ENCODE results near the gene NT5C2. TPM values are rescaled to one million over a fixed set of nuclear protein-coding genes. Genes with fewer than 3 reads are reported as not detected.
A peak's percentile ranks its signal among the peaks of the same experiment; 100 is the strongest.
"Not testable (repeated sequence)": the region's sequence is repeated elsewhere in the genome, so short reads cannot be mapped to it uniquely, and the experiment has no call there.

The NT5C2 gene
- total and polyA plus RNA-seq, 5 donors from 2014 or later: 52.4 to 59.6 (median 56.9) TPM

DNA sequence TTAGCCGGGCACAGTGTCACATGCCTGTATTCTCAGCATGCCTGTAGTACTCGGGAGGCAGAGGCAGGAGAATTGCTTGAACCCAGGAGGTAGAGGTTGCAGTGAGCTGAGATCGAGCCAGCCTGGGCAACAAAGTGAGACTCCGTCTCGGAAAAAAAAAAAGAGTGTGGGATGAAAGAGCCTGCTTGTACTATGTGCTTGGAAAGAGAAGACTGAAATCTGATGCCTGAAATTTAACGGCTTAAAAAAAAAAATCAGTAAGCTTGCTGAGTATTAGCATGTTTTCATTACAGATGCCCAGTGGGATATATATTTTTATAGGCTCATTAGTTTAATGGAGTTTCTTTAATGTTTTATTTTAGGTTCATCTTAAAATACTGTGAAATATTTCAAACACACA, 4.2 kb downstream of the NT5C2 start:
- no peak overlapping the region for H3K4me3 ChIP-seq (ENCODE audit: low read depth, low read length)
- H3K9me3 ChIP-seq (ENCODE audit: control insufficient read depth in 2 of 2, low read length in 2 of 2): no peaks in the 10 kb centered on the region
- H3K27ac Mint-ChIP-seq: no peak overlapping the region
- H3K27me3 ChIP-seq (ENCODE audit: control insufficient read depth, insufficient read depth, low read length): no peaks in the 10 kb centered on the region
- DNase-seq (no peak), ATAC-seq (ENCODE audit: low read depth in 2 of 2) (no peak)
- no peaks in the 10 kb centered on the region for H3K27me3 Mint-ChIP-seq
- H3K27ac ChIP-seq (ENCODE audit: insufficient read depth, low read length, poor library complexity, severe bottlenecking): no peak overlapping the region
- peaks cover 4% of the 10 kb centered on the region for H3K36me3 Mint-ChIP-seq
- H3K36me3 ChIP-seq (ENCODE audit: control insufficient read depth, insufficient read depth, low read length): no peaks in the 10 kb centered on the region
- H3K9me3 Mint-ChIP-seq: no peaks in the 10 kb centered on the region
- peak overlapping the region in 2 of 4 donors; percentile 62 to 75 for H3K4me3 Mint-ChIP-seq
- peaks cover 24% of the 10 kb centered on the region for H3K4me1 ChIP-seq (ENCODE audit: control insufficient read depth, insufficient read depth, low read length, poor library complexity, severe bottlenecking)
- peaks cover 38 to 83% (median 49%) of the 10 kb centered on the region in 4 donors for H3K4me1 Mint-ChIP-seq

DNA sequence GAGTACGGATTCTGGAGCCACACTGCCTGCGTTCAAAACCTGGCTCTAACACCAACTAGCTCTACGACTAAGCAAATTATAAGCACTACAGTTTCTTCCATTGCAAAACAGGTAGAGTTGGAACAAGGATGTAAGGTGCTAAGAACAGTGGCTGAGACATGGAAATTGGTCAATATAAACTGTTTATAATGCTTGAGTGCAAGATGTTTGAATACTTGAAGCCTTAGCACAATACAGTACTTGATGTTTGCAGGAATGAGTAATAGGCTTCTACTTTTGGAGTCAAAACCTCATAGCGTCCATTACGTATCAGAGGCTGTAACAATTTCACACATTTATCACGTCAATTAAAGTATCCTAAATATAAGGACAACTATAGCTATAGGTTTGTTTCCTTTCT, 6.9 kb downstream of the NT5C2 start:
- H3K36me3 ChIP-seq (ENCODE audit: control insufficient read depth, insufficient read depth, low read length): no peaks in the 10 kb centered on the region
- ATAC-seq (ENCODE audit: low read depth in 2 of 2): no peak
- no peaks in the 10 kb centered on the region for H3K27me3 ChIP-seq (ENCODE audit: control insufficient read depth, insufficient read depth, low read length)
- H3K27ac Mint-ChIP-seq: peak overlapping the region in 1 of 3 donors; percentile 26
- no peak overlapping the region for H3K27ac ChIP-seq (ENCODE audit: insufficient read depth, low read length, poor library complexity, severe bottlenecking)
- H3K4me1 ChIP-seq (ENCODE audit: control insufficient read depth, insufficient read depth, low read length, poor library complexity, severe bottlenecking): peaks cover 22% of the 10 kb centered on the region
- no peaks in the 10 kb centered on the region for H3K9me3 ChIP-seq (ENCODE audit: control insufficient read depth in 2 of 2, low read length in 2 of 2)
- H3K36me3 Mint-ChIP-seq: peaks cover 4% of the 10 kb centered on the region
- H3K4me3 ChIP-seq (ENCODE audit: low read depth, low read length): peak overlapping the region; percentile 0
- no peaks in the 10 kb centered on the region for H3K9me3 Mint-ChIP-seq
- H3K4me1 Mint-ChIP-seq: peaks cover 48 to 84% (median 57%) of the 10 kb centered on the region in 4 donors
- no peaks in the 10 kb centered on the region for H3K27me3 Mint-ChIP-seq
- H3K4me3 Mint-ChIP-seq: peak overlapping the region in 3 of 4 donors; percentile 8 to 71 (median 14)
- DNase-seq: peak in 1 of 3 donors; percentile 7

DNA sequence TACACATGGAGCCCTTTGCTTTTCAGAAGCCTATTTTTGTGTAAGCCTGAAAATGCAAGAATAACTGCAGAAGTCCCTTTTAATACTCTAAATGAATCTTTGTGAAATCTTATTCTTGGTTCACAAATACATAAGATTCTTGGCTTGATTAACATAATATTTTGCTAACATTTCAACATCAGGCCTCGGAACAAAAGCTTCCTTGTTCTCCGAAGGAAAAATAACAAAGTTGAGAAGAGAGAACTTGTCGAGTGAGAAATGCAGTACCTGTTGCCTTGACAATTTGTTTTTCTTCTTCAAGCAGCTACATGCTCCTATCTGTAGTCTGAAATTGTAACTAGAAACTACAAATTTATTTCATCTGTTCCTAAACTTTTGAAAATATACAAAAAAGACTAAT, 8.5 kb downstream of the NT5C2 start:
- Mint-ChIP-seq H3K4me3 (peak overlapping the region in 1 of 4 donors; percentile 18), H3K36me3 (peaks cover 6% of the 10 kb centered on the region), H3K4me1 (peaks cover 41 to 82% (median 53%) of the 10 kb centered on the region in 4 donors), H3K9me3 (no peaks in the 10 kb centered on the region), H3K27ac (peak overlapping the region in 1 of 3 donors; percentile 2), H3K27me3 (no peaks in the 10 kb centered on the region)
- Histone ChIP-seq H3K9me3 (ENCODE audit: control insufficient read depth in 2 of 2, low read length in 2 of 2) (no peaks in the 10 kb centered on the region), H3K4me3 (ENCODE audit: low read depth, low read length) (no peak overlapping the region), H3K4me1 (ENCODE audit: control insufficient read depth, insufficient read depth, low read length, poor library complexity, severe bottlenecking) (peaks cover 15% of the 10 kb centered on the region), H3K36me3 (ENCODE audit: control insufficient read depth, insufficient read depth, low read length) (peaks cover 7% of the 10 kb centered on the region), H3K27ac (ENCODE audit: insufficient read depth, low read length, poor library complexity, severe bottlenecking) (no peak overlapping the region), H3K27me3 (ENCODE audit: control insufficient read depth, insufficient read depth, low read length) (no peaks in the 10 kb centered on the region)
- DNase-seq (no peak), ATAC-seq (ENCODE audit: low read depth in 2 of 2) (no peak)

DNA sequence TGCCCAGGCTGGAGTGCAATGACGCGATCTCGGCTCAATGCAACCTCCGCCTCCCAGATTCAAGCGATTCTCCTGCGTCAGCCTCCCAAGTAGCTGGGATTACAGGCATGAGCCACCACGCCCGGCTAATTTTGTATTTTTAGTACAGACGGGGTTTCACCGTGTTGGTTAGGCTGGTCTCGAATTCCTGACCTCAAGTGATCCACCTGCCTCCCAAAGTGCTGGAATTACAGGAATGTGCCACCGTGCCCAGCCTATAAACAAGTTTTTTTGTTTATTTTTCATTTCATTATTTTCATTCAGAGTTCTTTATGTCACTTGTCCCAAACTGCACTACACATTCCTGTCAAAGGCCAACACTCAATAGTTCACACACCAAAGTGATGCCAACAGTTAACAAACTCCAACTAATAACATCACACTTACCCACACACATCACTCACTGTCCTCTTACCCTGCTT, 9.1 kb downstream of the NT5C2 start:
- H3K4me3 ChIP-seq (ENCODE audit: low read depth, low read length); H3K9me3 Mint-ChIP-seq; H3K27me3 ChIP-seq (ENCODE audit: control insufficient read depth, insufficient read depth, low read length); H3K27ac ChIP-seq (ENCODE audit: insufficient read depth, low read length, poor library complexity, severe bottlenecking); DNase-seq; H3K27me3 Mint-ChIP-seq; H3K36me3 Mint-ChIP-seq; H3K9me3 ChIP-seq (ENCODE audit: control insufficient read depth in 2 of 2, low read length in 2 of 2); H3K36me3 ChIP-seq (ENCODE audit: control insufficient read depth, insufficient read depth, low read length); ATAC-seq (ENCODE audit: low read depth in 2 of 2): not testable (repeated sequence)
- Mint-ChIP-seq H3K4me3 (peak overlapping the region in 1 of 4 donors; percentile 1), H3K27ac (peak overlapping the region in 1 of 3 donors; percentile 27), H3K4me1 (peaks cover 41 to 83% (median 55%) of the 10 kb centered on the region in 4 donors)
- peaks cover 15% of the 10 kb centered on the region for H3K4me1 ChIP-seq (ENCODE audit: control insufficient read depth, insufficient read depth, low read length, poor library complexity, severe bottlenecking)

DNA sequence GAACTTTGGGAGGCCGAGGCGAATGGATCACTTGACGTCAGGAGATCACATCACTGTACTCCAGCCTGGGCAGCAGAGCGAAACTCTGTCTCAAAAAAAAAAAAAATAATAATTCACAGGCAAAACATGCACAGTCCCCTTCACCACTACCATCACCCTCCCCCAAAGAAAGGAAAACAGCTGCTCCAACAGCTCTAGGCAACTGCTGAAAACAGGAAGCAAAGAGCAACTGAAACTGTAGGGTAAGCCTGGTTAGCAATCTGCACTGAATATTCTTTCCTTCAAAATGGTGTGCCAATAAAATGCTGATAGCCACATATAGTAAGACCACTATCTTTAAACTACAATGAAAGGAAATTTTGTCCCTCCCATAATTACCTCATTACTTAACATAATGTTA, 11.8 kb downstream of the NT5C2 start:
- no peak overlapping the region for H3K27ac Mint-ChIP-seq
- Histone ChIP-seq H3K36me3 (ENCODE audit: control insufficient read depth, insufficient read depth, low read length) (peaks cover 10% of the 10 kb centered on the region), H3K4me1 (ENCODE audit: control insufficient read depth, insufficient read depth, low read length, poor library complexity, severe bottlenecking) (peaks cover 15% of the 10 kb centered on the region), H3K27ac (ENCODE audit: insufficient read depth, low read length, poor library complexity, severe bottlenecking) (no peak overlapping the region), H3K27me3 (ENCODE audit: control insufficient read depth, insufficient read depth, low read length) (no peaks in the 10 kb centered on the region), H3K4me3 (ENCODE audit: low read depth, low read length) (no peak overlapping the region), H3K9me3 (ENCODE audit: control insufficient read depth in 2 of 2, low read length in 2 of 2) (no peaks in the 10 kb centered on the region)
- peaks cover 13% of the 10 kb centered on the region for H3K36me3 Mint-ChIP-seq
- no peaks in the 10 kb centered on the region for H3K9me3 Mint-ChIP-seq
- DNase-seq: peak in 1 of 3 donors; percentile 62
- ATAC-seq (ENCODE audit: low read depth in 2 of 2): peak in 1 of 2 donors; percentile 34
- peak overlapping the region in 3 of 4 donors; percentile 33 to 63 (median 35) for H3K4me3 Mint-ChIP-seq
- H3K27me3 Mint-ChIP-seq: no peaks in the 10 kb centered on the region
- peaks cover 37 to 67% (median 50%) of the 10 kb centered on the region in 4 donors for H3K4me1 Mint-ChIP-seq

DNA sequence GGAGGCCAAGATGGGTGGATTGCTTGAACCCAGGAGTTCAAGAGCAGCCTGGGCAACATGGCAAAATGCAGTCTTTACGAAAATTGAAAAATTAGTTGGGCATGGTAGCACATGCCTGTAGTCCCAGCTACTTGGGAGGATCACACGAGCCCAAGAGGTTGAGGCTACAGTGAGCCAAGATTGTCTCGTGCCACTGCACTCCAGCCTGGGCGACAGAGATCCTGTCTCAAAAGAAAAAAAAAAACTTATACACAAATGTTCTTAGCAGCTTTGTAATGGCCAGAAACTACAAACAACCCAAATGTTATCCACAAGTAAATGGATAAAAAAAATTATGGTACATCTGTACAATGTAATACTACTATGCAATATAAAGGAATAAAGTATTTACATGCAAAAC, 12.6 kb downstream of the NT5C2 start:
- Histone ChIP-seq H3K4me3 (ENCODE audit: low read depth, low read length) (no peak overlapping the region), H3K4me1 (ENCODE audit: control insufficient read depth, insufficient read depth, low read length, poor library complexity, severe bottlenecking) (peaks cover 15% of the 10 kb centered on the region), H3K36me3 (ENCODE audit: control insufficient read depth, insufficient read depth, low read length) (peaks cover 16% of the 10 kb centered on the region), H3K27ac (ENCODE audit: insufficient read depth, low read length, poor library complexity, severe bottlenecking) (no peak overlapping the region), H3K27me3 (ENCODE audit: control insufficient read depth, insufficient read depth, low read length) (no peaks in the 10 kb centered on the region), H3K9me3 (ENCODE audit: control insufficient read depth in 2 of 2, low read length in 2 of 2) (no peaks in the 10 kb centered on the region)
- peak overlapping the region in 3 of 4 donors; percentile 35 to 74 (median 36) for H3K4me3 Mint-ChIP-seq
- no peaks in the 10 kb centered on the region for H3K27me3 Mint-ChIP-seq
- ATAC-seq (ENCODE audit: low read depth in 2 of 2): no peak
- H3K27ac Mint-ChIP-seq: peak overlapping the region in 1 of 3 donors; percentile 22
- H3K9me3 Mint-ChIP-seq: no peaks in the 10 kb centered on the region
- peaks cover 13% of the 10 kb centered on the region for H3K36me3 Mint-ChIP-seq
- H3K4me1 Mint-ChIP-seq: peaks cover 31 to 60% (median 44%) of the 10 kb centered on the region in 4 donors
- DNase-seq: no peak

DNA sequence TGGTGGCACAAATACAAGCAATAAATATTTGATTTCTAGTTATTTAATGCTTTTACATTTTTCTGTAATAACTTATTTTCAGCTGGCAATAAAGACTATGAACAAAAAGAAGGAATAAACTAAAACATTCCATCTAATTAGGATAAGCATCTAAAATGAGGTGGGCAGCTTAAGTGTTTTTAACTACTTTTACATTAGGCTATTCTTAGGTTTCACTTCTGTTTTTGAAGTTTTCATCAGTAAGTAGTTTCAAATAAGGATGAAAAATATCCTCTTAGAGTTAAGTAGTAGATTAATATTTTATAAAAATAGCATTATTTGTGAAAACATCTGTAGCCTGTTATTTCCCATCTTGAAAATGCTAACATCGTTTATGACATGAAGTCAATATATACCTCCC, 15.9 kb downstream of the NT5C2 start:
- Mint-ChIP-seq H3K9me3 (no peaks in the 10 kb centered on the region), H3K27me3 (no peaks in the 10 kb centered on the region), H3K4me3 (no peak overlapping the region), H3K4me1 (peaks cover 17 to 30% (median 26%) of the 10 kb centered on the region in 4 donors), H3K27ac (peak overlapping the region in 1 of 3 donors; percentile 17), H3K36me3 (peaks cover 17% of the 10 kb centered on the region)
- H3K36me3 ChIP-seq (ENCODE audit: control insufficient read depth, insufficient read depth, low read length): peaks cover 39% of the 10 kb centered on the region
- DNase-seq (no peak), ATAC-seq (ENCODE audit: low read depth in 2 of 2) (no peak)
- no peaks in the 10 kb centered on the region for H3K9me3 ChIP-seq (ENCODE audit: control insufficient read depth in 2 of 2, low read length in 2 of 2)
- no peaks in the 10 kb centered on the region for H3K27me3 ChIP-seq (ENCODE audit: control insufficient read depth, insufficient read depth, low read length)
- peaks cover 13% of the 10 kb centered on the region for H3K4me1 ChIP-seq (ENCODE audit: control insufficient read depth, insufficient read depth, low read length, poor library complexity, severe bottlenecking)
- no peak overlapping the region for H3K27ac ChIP-seq (ENCODE audit: insufficient read depth, low read length, poor library complexity, severe bottlenecking)
- H3K4me3 ChIP-seq (ENCODE audit: low read depth, low read length): no peak overlapping the region

DNA sequence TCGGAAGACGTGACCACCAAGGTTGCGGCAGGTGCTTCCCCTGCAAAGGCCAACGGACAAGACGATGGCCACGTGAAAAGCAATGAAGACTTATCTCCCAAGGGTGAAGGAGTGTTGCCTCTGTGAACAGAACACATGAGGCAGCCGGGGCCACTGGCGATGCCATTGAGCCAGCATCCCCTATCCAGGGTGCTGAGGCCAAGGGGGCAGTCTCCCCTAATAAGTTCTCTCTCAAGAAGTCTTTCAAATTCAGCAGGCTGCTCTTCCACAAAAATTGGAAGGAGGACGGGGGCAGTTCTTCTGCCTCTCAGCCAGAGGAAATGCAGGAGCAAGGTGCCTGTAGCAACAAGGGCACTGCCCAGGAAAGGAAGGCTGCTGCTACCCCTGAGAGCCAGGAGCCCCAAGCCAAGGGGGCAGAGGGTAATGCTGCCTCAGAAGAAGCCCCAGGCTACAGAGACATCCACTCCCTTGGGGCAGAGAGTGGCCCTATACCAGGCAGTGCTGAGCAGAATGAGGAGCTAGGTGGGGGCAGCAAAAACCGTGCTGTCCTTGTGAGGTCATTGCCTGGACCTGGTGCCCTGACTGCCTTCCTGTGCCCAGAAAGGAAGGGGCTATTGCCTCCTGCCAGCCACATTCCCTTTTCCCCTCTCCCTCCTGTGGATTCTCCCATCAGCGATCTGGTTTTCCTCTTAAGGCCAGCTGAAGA, 17.3 kb downstream of the NT5C2 start:
- Mint-ChIP-seq H3K27ac (peak overlapping the region in 1 of 3 donors; percentile 51), H3K9me3 (no peaks in the 10 kb centered on the region), H3K36me3 (peaks cover 15% of the 10 kb centered on the region), H3K4me1 (peaks cover 9 to 22% (median 20%) of the 10 kb centered on the region in 4 donors), H3K27me3 (no peaks in the 10 kb centered on the region), H3K4me3 (no peak overlapping the region)
- Histone ChIP-seq H3K9me3 (ENCODE audit: control insufficient read depth in 2 of 2, low read length in 2 of 2) (no peaks in the 10 kb centered on the region), H3K27ac (ENCODE audit: insufficient read depth, low read length, poor library complexity, severe bottlenecking) (no peak overlapping the region), H3K4me3 (ENCODE audit: low read depth, low read length) (no peak overlapping the region), H3K27me3 (ENCODE audit: control insufficient read depth, insufficient read depth, low read length) (no peaks in the 10 kb centered on the region), H3K36me3 (ENCODE audit: control insufficient read depth, insufficient read depth, low read length) (peaks cover 48% of the 10 kb centered on the region), H3K4me1 (ENCODE audit: control insufficient read depth, insufficient read depth, low read length, poor library complexity, severe bottlenecking) (no peaks in the 10 kb centered on the region)
- DNase-seq (no peak), ATAC-seq (ENCODE audit: low read depth in 2 of 2) (no peak)

Measured in CD4-positive, CD25-positive, alpha-beta regulatory T cell (primary cell).